Stimulated activated CD8-positive, alpha-beta memory T cell treated with anti-CD3 and anti-CD28 coated beads, Interleukin-12 subunit alpha, Interleukin-12 subunit beta, amount 100 ng/mL, for 24 hours (primary cell): ENCODE data around the gene RPS19.
"Not testable (repeated sequence)": the region's sequence is repeated elsewhere in the genome, so short reads cannot be mapped to it uniquely, and the experiment has no call there.

Experiments used
- DNase-seq: peaks from one replicate; pipeline ENCODE4 v3.0.0-alpha.2; 2020; ENCODE audit errors: extremely low read depth

Gene RPS19

GRCh38 chr19:41901707-41902360 is 41.8 kb downstream of the RPS19 start:
- DNase-seq, result no peak

GRCh38 chr19:41902594-41902993 is 42.5 kb downstream of the RPS19 start:
- no peak for DNase-seq

DNA sequence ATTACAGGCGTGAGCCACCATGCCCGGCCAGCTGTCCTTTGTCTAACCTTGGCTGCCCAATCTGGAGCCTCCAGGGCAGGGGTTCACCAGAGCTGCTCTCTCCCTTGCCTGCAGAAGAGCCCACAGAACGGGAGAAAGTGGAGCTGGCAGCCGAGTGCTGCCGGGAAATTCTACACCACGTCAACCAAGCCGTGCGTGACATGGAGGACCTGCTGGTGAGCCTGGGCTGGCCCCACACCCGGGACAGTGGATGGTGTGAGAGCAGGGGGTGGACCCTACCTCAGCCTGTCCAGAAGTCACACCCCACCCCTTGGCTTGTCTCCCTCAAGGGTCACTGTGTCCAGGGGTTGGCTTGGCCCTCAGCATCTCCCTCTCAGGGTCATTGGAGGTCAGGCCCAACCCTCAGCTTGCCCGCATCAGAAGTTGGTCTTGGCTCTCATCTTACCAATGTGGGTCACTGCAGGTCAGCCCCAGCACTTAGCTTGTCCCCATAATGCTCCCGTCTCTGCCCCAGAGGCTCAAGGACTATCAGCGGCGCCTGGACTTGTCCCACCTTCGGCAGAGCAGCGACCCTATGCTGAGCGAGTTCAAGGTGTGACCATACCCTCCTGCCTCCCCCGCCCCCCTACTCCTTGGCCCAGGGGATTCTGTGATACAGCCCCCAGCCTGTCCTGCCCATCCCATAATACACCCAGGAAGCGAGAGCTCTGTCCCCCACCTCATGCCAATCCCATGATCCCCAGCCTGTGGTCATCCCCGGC is 43.3 kb downstream of the RPS19 start:
- DNase-seq, result no peak

DNA sequence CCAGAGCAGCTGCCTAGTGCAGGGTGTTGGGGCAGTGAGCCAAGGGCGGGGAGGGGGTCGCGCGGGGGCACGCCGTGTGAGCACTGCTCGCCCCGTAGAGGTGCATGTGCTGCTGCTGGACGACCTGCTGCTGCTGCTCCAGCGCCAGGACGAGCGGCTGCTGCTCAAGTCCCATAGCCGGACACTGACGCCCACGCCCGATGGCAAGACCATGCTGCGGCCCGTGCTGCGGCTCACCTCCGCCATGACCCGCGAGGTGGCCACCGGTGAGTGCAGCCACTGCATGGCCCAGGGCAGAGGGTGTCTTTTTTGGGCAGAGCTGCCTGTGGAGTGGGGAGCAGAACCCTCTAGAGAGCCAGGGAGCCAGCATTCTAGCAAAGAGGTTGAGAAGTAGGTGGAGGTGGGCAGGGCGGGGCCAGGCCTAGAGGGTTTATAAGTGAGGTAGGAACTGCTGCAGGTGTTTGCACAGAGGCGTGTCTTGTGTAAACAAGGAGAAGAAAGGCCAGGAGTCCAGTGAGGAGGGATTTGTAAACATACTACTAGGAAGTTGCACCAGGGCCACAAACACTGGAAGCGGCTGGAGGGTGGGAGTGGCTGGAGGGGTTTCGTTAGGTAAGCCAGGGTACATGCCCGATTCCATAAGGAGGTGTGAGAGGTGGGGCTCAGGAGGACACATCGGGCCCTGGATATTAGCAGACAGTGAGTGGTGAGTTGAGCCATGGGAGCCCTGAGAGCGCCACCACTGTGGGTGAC is 44.2 kb downstream of the RPS19 start:
- no peak for DNase-seq

DNA sequence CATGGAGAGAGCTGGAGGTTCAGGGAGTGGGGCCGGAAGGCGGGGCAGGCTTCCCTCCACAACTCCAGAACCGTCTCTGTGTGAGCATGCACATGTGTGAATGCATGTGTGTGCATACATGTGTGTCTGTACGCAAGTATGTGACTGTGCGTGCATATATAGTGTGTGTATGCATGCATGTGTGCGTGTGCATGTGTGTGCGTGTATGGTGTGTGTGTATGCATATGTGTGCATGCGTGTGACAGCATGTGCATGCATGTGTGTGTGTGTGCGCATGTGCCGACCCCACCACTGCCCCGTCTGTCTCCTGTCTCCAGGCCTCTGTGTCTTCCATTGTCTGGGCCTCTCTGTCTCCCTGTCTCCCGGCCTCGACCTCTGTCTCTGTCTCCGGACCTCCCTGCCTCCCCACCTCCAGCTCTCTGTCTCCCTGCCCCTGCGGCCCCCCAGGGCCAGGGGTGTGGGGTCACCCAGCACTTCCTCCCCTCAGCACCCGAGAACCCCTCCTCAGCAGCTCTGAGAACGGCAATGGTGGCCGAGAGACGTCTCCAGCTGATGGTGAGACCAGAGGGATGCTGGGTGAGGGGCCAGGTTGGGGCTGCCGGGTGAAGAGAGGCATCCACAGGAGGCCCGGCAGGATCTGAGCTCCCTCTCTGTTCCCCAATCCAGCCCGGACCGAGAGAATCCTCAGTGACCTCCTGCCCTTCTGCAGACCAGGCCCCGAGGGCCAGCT is 45.4 kb downstream of the RPS19 start:
- DNase-seq, result no peak

- no peak for DNase-seq
Measured at GRCh38 chr19:41906271-41906670, 46.2 kb downstream of the RPS19 start.

GRCh38 chr19:41906916-41907680 is 47.0 kb downstream of the RPS19 start:
- no peak for DNase-seq

DNA sequence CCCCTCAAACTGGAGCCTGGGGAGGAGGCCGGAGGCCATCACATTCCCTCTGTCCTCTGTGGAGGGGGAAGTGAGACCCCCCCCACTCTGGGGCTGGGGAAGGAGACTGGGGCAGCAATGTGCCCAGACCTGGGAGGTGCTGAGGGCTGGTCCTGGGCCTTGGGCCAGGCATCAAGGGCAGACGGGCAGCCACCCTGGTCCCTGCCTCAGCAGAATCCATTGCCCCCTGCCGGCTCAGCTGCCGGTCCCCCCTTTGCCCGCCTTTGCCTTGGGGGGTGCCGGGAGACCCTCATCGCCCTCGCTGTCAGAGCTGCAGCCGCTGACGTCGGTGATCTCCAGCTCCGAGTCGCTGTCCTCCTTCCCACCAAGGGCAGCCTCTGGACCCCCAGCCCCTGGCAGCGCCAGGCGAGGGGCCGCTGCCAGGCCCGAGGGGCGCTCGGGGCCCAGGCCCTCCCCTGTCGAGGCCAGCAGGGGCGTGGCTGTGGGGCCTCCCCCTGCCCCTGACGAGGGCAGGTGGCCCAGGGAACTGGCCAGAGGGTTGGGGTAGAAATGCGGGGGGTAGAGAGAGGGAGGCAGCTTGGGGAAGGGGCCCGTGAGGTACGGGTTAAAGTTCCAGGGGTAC is 48.0 kb downstream of the RPS19 start:
- no peak for DNase-seq

GRCh38 chr19:41908724-41909464 is 48.8 kb downstream of the RPS19 start:
- DNase-seq, result no peak

- DNase-seq, result no peak
Measured at GRCh38 chr19:41909706-41910105, 49.7 kb downstream of the RPS19 start.

DNA sequence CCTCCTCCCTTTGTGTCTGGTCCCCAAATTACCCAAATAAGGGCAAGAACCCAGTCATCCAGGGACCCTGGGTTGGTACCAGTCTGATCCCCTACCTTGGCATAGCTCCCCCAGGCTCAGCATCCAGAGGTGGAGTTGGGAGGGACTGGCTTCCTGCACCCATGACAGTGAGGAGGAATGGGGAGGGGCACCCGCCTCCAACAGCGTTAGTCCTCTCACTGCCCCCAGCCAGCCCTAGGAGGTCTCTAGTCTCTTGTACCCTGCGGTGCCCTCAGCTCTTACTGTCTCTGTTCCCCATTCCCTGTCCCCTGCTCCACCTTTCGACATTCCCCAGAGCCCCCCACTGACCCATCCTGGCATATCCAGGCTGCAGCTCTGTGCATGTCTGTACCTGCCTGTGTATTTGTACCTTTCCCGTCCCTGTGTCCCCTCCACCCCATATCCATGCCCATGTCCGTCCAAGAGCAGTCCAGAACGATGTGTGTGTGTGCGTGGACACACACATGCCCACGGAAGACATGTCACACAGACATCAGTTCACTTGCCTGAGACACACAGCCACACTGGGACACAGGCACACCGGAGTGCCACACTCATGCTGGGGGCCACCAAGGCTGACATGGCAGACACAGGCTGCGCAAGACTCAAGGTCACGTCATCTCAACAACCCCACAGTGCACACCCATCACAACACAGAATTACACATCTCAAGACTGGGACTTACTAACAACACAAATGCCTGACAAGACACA is 50.4 kb downstream of the RPS19 start:
- no peak for DNase-seq

DNA sequence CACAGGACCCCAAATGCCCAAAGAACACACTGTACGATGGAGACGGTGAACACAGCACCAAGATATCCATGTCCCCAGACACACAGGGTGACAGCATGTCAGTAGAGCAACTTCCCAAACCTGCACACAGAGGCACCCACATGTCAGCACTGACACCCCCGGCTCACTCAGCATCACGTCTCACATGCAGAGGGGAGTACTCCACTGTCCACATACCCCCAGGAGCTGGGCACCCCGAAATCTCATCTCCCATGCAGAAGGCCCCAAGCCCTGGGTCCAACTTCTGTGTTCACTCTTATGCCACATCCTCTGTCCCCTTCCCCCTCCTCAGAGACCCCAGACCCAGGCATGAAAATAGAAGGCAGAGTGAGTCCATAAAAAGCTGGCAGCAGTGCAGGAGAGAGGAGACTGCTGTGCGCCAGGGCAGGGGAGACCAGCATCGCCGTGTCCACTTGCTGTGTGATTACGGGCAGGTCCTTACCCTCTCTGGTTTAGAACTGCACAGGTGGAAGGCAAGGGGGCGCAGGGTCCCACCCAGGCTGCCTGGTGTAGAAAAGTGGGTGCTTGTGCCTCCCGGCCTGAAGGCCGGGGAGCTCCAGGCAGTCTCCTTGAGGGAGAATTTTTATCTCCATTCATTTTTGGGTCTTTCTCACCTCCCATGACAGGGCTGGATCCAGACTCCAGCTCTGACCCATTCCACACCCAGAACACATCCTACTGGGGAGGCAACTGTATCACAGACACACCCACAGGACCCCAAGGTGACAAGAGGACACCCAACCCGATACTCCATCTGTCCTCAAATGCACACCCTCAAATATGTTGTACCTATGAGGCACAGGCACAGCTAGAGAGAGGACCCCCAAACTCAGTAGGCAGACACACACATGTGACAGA is 51.2 kb downstream of the RPS19 start:
- no peak for DNase-seq

DNA sequence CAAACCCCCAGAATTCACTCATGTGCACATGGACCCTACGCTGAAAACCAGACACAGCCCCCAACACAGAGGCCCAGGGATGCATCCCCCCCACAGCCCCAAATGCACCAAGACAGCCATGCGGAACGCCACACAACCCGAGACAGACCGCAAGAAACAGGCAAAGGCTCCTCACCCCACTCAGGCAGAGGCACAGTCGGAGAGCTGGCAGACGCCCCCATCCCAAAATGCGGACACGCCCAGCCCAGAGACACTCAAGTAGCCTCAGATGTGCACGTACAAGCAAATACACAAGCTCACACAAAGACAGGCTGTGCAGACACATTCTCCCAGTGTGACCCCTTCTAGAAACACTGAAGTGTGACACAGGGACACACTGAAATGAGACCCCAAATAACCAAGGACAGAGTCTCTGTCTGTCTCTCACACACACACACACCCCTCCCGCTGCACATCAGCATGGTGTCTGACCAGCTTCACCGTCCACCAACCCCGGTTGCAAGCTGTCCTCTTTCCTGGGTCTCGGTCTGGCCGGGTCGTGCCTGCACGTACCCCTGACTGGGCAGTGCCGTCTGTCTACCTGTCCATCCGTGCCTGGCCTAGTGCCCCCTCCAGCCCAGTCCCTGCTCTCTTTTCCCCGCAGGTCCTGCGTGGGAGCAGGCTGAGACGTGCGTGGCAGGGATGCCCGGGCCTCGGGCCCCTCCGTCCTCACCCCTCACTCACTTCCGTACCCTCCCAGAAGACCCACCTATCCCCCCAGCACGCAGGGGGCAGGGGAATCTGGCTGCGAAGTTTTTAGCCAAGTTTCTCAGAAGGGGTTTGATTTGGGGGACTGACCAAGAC is 52.1 kb downstream of the RPS19 start:
- DNase-seq, result no peak

DNA sequence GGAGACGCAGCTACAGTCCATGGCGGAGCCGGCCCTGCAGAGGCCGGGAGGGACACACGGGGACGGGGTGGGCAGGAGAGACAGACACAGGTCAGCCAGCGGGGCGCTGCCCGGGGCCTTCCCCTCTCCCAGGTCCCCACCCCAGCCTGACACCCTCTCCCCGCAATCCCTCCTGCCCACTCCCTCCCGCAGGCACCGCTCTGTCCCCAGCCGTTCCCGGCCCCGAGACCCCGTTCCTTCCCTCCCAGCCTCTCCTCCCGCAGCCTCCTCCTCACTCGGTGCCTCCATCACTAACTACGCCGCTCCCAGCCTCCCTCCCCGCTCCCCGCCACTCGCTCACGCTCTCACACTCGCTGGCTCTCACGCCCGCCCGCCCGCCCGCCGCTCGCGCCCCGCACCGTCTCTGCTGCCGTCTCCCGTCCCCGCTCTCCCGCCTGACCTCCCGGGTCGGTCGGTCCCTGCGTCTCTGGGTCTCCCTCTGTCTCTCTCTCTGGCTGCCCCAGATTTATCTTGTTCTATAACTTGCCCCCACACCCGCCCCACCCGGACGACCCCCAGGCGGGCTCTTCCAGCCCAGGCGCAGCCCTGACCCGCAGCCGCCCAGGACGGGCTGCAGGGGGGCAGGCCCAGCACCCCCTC is 53.0 kb downstream of the RPS19 start:
- DNase-seq, result no peak

GRCh38 chr19:41913538-41914423 is 53.7 kb downstream of the RPS19 start:
- no peak for DNase-seq

DNA sequence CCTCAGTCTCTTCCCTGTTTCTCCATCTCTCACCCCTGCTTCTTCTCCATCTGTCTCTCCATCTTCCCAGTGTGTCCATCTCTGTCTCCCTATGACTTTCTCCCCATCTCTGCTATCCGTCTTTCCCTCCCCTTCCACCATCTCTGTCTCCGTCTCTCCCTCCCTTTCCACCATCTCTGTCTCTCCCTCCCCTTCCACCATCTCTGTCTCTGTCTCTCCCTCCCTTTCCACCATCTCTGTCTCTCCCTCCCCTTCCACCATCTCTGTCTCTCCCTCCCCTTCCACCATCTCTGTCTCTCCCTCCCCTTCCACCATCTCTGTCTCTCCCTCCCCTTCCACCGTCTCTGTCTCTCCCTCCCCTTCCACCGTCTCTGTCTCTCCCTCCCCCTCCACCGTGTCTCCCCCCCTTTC is 54.4 kb downstream of the RPS19 start:
- not testable (repeated sequence) for DNase-seq
